K562 (cell line): ENCODE measurements around the gene DYNC1H1. TPM values are rescaled to one million over a fixed set of nuclear protein-coding genes. Genes with fewer than 3 reads are reported as not detected.

Experiments used
- COPS2 ChIP-seq: fragments of 450-650 bp; conservative IDR thresholded peaks from 2 replicates; pipeline ENCODE4 v1.6.1; 2016; ENCODE audit warnings: mild to moderate bottlenecking, moderate library complexity
- EGR1 ChIP-seq: fragments of 450-650 bp; conservative IDR thresholded peaks from 2 replicates; pipeline ENCODE4 v1.6.1; 2017; ENCODE audit warnings: mild to moderate bottlenecking
- ESRRB ChIP-seq: fragments of 250-450 bp; sonication (Bioruptor Pico); IDR thresholded peaks from 2 replicates; pipeline ENCODE4 v1.5.0; 2020; ENCODE audit warnings: mild to moderate bottlenecking, moderate library complexity, borderline replicate concordance
- EZH2 ChIP-seq: IDR thresholded peaks from 2 replicates; pipeline ENCODE4 v1.6.1; 2012; ENCODE audit warnings: low read depth, mild to moderate bottlenecking, inconsistent platforms, low read length, borderline replicate concordance
- FOXK2 ChIP-seq, 2 experiments: fragments of 450-650 bp; IDR thresholded peaks in 1 of 2; conservative IDR thresholded peaks in 1 of 2; 2 replicates each; pipeline ENCODE4 v1.6.1; 2016; ENCODE audit warnings: low read depth in 2 of 2, mild to moderate bottlenecking in 1 of 2
- GATAD2B ChIP-seq: fragments of 450-650 bp; IDR thresholded peaks from 2 replicates; pipeline ENCODE4 v1.6.1; 2017; ENCODE audit warnings: mild to moderate bottlenecking, borderline replicate concordance
- MAX ChIP-seq: sonication (generic); formaldehyde crosslinking; IDR thresholded peaks from 2 replicates; pipeline ENCODE4 v1.9.0; 2022; ENCODE audit warnings: mild to moderate bottlenecking, missing genetic modification reagents
- NFE2L1 ChIP-seq: fragments of 450-650 bp; IDR thresholded peaks from 2 replicates; pipeline ENCODE4 v1.6.1; 2016; ENCODE audit warnings: missing genetic modification characterization, low read depth, mild to moderate bottlenecking, missing compliant biosample characterization, moderate library complexity, borderline replicate concordance
- NFYB ChIP-seq: IDR thresholded peaks from 2 replicates; pipeline ENCODE4 v1.6.1; 2011; ENCODE audit warnings: mild to moderate bottlenecking, moderate library complexity; ENCODE audit not compliant: insufficient read length; ENCODE audit errors: extremely low read depth
- TEAD1 ChIP-seq, 2 experiments: fragments of 450-650 bp in 1 of 2; sonication (generic) in 1 of 2; formaldehyde crosslinking; IDR thresholded peaks; 2 replicates each; pipeline versions ENCODE4 v1.4.0 to v1.8.0; 2020 to 2022; ENCODE audit warnings: mild to moderate bottlenecking in 2 of 2, missing genetic modification reagents in 1 of 2
- TOE1 ChIP-seq, 2 experiments: fragments of 450-650 bp in 1 of 2; sonication (generic) in 1 of 2; formaldehyde crosslinking in 1 of 2; IDR thresholded peaks; 2 replicates each; pipeline versions ENCODE4 v1.7.1 to v1.8.0; 2016 to 2022; ENCODE audit warnings: borderline replicate concordance in 2 of 2, mild to moderate bottlenecking in 2 of 2, antibody characterized with exemption in 1 of 2, inconsistent platforms in 1 of 2, low read depth in 1 of 2, missing genetic modification reagents in 1 of 2, moderate library complexity in 1 of 2
- UBTF ChIP-seq, 2 experiments: IDR thresholded peaks; 2 replicates each; pipeline ENCODE4 v1.6.1; 2012; ENCODE audit warnings: improper control_type of control experiment in 2 of 2, low read depth in 2 of 2, low read length in 2 of 2, borderline replicate concordance in 1 of 2
- YY1 ChIP-seq, 3 experiments: IDR thresholded peaks; 2 replicates each; pipeline ENCODE4 v1.6.1; 2011; ENCODE audit warnings: low read length in 2 of 3, mild to moderate bottlenecking in 2 of 3, moderate library complexity in 2 of 3, borderline replicate concordance in 1 of 3, control low read depth in 1 of 3, low read depth in 1 of 3; ENCODE audit not compliant: insufficient read depth in 3 of 3, insufficient replicate concordance in 2 of 3, control insufficient read depth in 1 of 3, insufficient read length in 1 of 3; ENCODE audit errors: extremely low read depth in 1 of 3
- ZNF174 ChIP-seq: fragments of 250-450 bp; sonication (Bioruptor Pico); IDR thresholded peaks from 2 replicates; pipeline ENCODE4 v1.4.0; 2020; ENCODE audit warnings: mild to moderate bottlenecking
- ZNF175 ChIP-seq: fragments of 200-800 bp; sonication (Bioruptor generic); IDR thresholded peaks from 2 replicates; pipeline ENCODE4 v1.6.1; 2016; ENCODE audit warnings: low read depth, mild to moderate bottlenecking, missing genetic modification characterization, missing compliant biosample characterization
- ZNF23 ChIP-seq: fragments of 250-450 bp; sonication (Bioruptor Pico); IDR thresholded peaks from 2 replicates; pipeline ENCODE4 v1.4.0; 2020; ENCODE audit warnings: mild to moderate bottlenecking
- ZNF253 ChIP-seq: fragments of 250-450 bp; sonication (Bioruptor Pico); conservative IDR thresholded peaks from 2 replicates; pipeline ENCODE4 v1.6.1; 2021; ENCODE audit warnings: mild to moderate bottlenecking
- ZNF561 ChIP-seq: fragments of 450-650 bp; formaldehyde crosslinking; conservative IDR thresholded peaks from 2 replicates; pipeline ENCODE4 v1.4.0; 2020; ENCODE audit warnings: mild to moderate bottlenecking, moderate library complexity
- polyA plus RNA-seq, 8 experiments: library from polyadenylated mRNA; depleted of rRNA in 4 of 8; stranded (reverse) in 5 of 8; unstranded in 3 of 8; fragments of >200 nt; fragmentation: Nextera tagmentation in 2 of 8; fragmentation: Illumina TruSeq in 1 of 8; extraction: Ambion mirVana in 2 of 8; extraction: Trizol in 1 of 8; gene quantifications; 2 replicates each; pipeline versions ENCODE4 v1.2.1 to v1.2.3, GENCODE V29; 2011 to 2014; ENCODE audit warnings: inconsistent platforms in 1 of 8, missing spikeins in 1 of 8
- total RNA-seq, 7 experiments: library from RNA; depleted of rRNA in 6 of 7; stranded (reverse); fragments of >200 nt in 6 of 7; fragmentation: Illumina TruSeq in 2 of 7; extraction: Trizol in 2 of 7; gene quantifications; 2 replicates each; pipeline versions ENCODE4 v1.2.1 to v1.2.3, GENCODE V29; 2011 to 2021; ENCODE audit warnings: low replicate concordance in 1 of 7

DYNC1H1 gene
- total and polyA plus RNA-seq, 9 of the 15 experiments (the other 6 are each of a cell fraction or from before 2014, with no cell fraction given): 31.9 to 335 (median 115) TPM

GRCh38 chr14:101964297-101965180 is at the start of gene DYNC1H1 (continued):
- TF ChIP-seq FOXK2 (conservative IDR thresholded peaks at IDR 0.05 in 1 of 2, IDR thresholded peaks at IDR 0.05 in 1 of 2; ENCODE audit: low read depth in 2 of 2): no peak
- TF ChIP-seq TOE1 (IDR thresholded peaks at IDR 0.05; ENCODE audit: borderline replicate concordance): no peak
- TF ChIP-seq TOE1 (CRISPR knock-in tag; IDR thresholded peaks at IDR 0.05; ENCODE audit: borderline replicate concordance, low read depth): 0 out of 2 replicates have a peak, but pooled peaks have one; percentile 27
- no peak for TF ChIP-seq EZH2
- TF ChIP-seq ZNF174: no peak
- no peak for TF ChIP-seq NFE2L1
- TF ChIP-seq YY1 (IDR thresholded peaks at IDR 0.05; ENCODE audit: borderline replicate concordance in 1 of 3, control insufficient read depth in 1 of 3, extremely low read depth in 1 of 3, insufficient read depth in 3 of 3, insufficient read length in 1 of 3, insufficient replicate concordance in 2 of 3, low read depth in 1 of 3, low read length in 2 of 3): peak in 1 of 3 experiments; percentile 66
- TF ChIP-seq UBTF (IDR thresholded peaks at IDR 0.05; ENCODE audit: borderline replicate concordance in 1 of 2, low read depth in 2 of 2, low read length in 2 of 2): 0 out of 4 replicates have a peak, but pooled peaks of 1 of the 2 experiments have one; percentile 70
- peak; percentile 58 for TF ChIP-seq MAX
- no peak for TF ChIP-seq COPS2
- no peak for TF ChIP-seq NFYB
- TF ChIP-seq ESRRB (CRISPR knock-in tag): no peak
- TF ChIP-seq ZNF175 (CRISPR knock-in tag): no peak
- TF ChIP-seq EGR1: no peak
- peak; percentile 47; the same call in 1 of the 2 replicates for TF ChIP-seq GATAD2B
- no peak for TF ChIP-seq ZNF561 (CRISPR knock-in tag)
- TF ChIP-seq ZNF23 (CRISPR knock-in tag): no peak
- TF ChIP-seq TEAD1 (CRISPR knock-in tag; IDR thresholded peaks at IDR 0.05): peak in 1 of 2 experiments; percentile 75; a peak in 1 of 4 replicates
- no peak for TF ChIP-seq ZNF253 (CRISPR knock-in tag)
